CD4-positive, alpha-beta T cell treated with Interleukin-21 for 1 hour (primary cell): ENCODE results near the gene PALS1.
"Not testable (repeated sequence)": the region's sequence is repeated elsewhere in the genome, so short reads cannot be mapped to it uniquely, and the experiment has no call there.

ENCODE experiments used
- DNase-seq: peaks from one replicate; pipeline ENCODE4 v3.0.0-alpha.2; 2020

PALS1 gene

GRCh38 chr14:67263499-67264149, 22.4 kb downstream of the PALS1 start:
- no peak for DNase-seq

GRCh38 chr14:67265131-67265530, 23.9 kb downstream of the PALS1 start:
- no peak for DNase-seq

GRCh38 chr14:67267576-67268328, 26.5 kb downstream of the PALS1 start:
- DNase-seq, result no peak

- no peak for DNase-seq
Observed at GRCh38 chr14:67268426-67269150, 27.4 kb downstream of the PALS1 start.

- no peak for DNase-seq
Observed at GRCh38 chr14:67269298-67270060, 28.2 kb downstream of the PALS1 start.

GRCh38 chr14:67270145-67270753, 29.0 kb downstream of the PALS1 start:
- no peak for DNase-seq

GRCh38 chr14:67270933-67271332, 29.7 kb downstream of the PALS1 start:
- DNase-seq, result no peak

GRCh38 chr14:67273281-67273680, 32.0 kb downstream of the PALS1 start:
- not testable (repeated sequence) for DNase-seq

GRCh38 chr14:67276131-67276530, 34.9 kb downstream of the PALS1 start:
- DNase-seq, result no peak

GRCh38 chr14:67280506-67280905, 39.3 kb downstream of the PALS1 start:
- no peak for DNase-seq

- peak; percentile 35 for DNase-seq
Observed at GRCh38 chr14:67285876-67286452, 44.7 kb downstream of the PALS1 start.
